GM19099 (cell line): Measurements from ENCODE around the gene DCAF16.

ENCODE experiments used
- POLR2A ChIP-seq: IDR thresholded peaks from 3 replicates; pipeline ENCODE4 v1.6.1; 2011; ENCODE audit warnings: low read depth; ENCODE audit not compliant: insufficient read length; ENCODE audit errors: extremely low read depth

The DCAF16 gene

DNA sequence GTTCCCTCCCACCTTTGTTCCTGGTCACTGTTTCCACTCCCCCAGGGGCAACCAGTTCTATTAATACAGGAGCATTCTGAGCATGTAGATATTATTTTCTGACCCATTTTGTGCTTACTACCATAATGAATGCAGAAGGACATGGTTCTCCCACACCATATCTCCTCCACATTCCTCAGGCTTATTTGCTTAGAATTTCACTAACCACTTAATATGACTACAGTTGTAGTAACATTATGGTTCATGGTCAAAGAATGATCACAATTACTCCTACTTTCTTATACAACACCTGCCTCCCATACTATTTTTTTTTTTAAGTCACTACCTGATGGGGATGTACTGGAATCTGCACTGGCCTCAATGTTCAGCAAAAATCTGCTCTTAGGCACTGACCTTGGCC, 21.6 kb downstream of the DCAF16 start:
- no peak for TF ChIP-seq POLR2A

DNA sequence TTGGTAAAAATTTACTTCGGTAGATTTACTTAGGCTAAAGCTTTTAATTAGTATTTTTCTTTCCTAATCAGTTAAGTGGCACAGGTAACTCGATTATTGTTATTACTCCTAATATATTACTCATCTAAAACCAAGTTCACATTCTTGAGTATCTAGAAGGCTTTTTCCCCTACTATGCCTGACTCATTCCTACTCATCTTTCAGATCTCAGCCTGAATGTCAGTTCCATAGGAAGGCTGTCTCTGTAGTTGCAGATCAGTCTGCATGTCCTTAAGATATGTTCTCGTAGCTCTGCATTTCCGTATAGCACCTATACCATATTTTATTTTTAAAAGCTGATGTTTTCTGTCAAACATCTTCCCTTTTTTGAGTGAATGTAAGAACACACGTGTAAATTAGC, 23.2 kb downstream of the DCAF16 start:
- no peak for TF ChIP-seq POLR2A

DNA sequence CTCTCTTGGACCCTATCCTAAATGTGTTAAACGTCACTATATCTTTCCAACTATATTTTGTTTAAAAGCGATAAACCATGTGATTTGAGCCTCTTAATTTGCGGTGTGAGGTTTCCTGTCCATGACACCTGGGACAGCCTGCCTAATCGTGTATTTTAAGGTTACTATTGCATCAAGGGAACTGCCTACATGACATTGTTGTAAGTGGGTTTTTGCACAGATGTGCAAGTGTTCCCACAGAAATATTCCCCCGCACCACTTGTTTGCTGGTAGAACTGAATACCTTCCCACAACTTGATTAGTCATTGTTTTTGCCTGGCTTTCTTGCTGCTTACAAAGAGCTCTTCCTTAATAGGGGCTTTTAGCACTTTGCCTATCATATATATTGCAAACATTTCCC, 24.0 kb downstream of the DCAF16 start:
- no peak for TF ChIP-seq POLR2A

DNA sequence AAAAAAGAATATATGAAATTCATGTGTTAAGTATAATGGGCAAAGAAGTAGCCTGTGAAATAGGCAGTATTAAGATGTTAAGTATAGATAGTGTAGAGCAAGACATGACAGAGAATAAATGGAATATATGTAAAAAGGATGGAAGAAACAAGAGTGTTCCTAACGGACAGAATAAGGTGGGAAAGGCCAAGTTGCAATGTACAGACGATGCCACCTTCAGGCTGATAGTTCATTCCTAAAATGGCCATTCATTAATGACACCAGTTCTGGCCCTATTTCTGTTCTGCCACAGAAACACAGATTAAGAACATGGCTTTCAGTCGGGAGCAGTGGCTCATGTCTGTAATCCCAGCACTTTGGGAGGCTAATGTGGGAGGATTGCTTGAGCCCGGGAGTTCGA, 24.7 kb downstream of the DCAF16 start:
- no peak for TF ChIP-seq POLR2A

DNA sequence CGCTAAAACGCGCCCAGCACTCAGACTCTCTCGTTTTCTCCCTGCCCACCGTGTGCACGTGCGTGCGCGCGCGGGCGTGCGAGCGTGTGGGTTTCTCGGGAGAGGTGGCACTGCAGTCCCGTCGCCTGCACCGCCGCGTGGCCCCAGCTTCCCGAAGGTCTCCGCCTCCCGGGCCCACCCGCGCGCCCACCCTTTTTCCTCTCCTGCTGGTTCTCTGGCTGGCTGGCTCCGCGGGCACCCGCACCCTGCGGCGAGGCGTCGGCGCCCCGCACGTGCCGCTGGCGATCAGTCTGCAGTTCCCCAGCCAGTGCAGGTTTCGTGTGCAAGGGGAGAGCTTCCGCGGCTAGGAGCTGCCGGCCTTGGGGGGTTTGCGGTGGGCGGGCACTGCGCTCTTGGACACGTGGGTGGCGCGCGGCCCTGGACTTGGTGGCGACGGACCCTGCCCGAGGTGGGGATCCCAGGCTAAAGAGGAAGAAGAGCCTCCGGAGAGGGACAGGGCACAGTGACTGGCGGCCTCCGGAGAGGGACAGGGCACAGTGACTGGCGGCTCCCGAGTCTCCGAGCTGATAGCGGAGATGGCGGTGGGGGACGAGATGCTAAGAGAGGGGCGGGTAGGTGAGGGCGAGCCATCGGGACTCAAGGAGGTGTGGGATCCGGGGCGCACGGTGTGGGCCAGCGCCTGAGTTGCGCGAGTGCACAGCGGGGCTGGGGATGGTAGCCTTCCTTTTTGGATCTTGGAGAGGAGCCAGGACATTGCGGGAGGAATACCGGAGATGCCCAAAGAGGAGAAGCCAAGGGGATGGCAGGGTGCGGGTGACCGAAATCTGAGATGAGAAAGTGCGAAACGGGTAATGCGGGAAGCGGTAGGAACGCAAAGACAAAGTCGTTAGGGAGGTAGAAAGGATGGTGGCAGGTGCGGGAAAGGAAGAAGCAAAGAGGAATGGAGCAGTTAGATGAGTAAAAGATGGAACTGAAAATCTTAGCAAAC, 29.0 kb downstream of the DCAF16 start, which contains the start of gene FAM184B:
Gene FAM184B, minus strand, starts transcription at position 322 of the 988 bp plus-strand sequence. CDS start 322 bp downstream, outside the sequence.
- TF ChIP-seq POLR2A: no peak

DNA sequence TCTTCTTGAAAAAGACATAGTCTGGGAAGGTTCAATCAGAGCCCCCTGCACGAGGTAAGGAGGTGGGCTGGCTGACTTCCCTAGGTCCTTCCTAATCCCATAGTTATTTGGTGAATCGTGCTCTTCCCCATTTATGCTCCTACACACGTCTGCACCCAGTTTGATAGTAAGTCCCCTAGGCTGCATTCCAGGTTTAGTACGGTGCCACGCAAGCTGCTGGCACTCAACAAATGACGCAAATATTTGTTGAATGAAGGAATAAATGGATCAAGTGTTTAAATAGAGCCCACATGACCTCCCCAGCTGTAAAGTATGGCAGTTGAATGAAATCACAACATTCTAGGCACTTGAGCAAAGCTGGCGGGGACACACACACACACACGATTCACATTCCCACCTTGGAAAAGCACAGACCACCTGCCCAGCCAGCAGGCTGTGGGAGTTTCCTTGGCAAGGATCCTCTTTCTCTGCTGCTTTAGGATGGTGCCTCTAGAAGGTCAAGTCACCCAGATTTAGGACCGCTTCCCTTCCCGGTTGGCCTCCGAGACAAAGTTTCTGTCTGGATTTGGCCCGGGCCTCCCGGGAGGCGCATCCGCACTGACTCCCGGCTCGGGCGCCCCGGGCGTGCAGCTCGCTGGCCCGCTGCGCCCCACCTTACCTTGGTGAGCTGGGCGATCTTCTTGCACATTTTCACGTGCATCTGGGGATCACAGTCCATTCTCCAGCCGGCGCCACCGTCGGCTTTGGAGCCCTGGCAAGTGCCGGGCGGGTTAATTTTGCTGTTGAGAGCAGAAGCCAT, 29.9 kb downstream of the DCAF16 start:
- TF ChIP-seq POLR2A: no peak

DNA sequence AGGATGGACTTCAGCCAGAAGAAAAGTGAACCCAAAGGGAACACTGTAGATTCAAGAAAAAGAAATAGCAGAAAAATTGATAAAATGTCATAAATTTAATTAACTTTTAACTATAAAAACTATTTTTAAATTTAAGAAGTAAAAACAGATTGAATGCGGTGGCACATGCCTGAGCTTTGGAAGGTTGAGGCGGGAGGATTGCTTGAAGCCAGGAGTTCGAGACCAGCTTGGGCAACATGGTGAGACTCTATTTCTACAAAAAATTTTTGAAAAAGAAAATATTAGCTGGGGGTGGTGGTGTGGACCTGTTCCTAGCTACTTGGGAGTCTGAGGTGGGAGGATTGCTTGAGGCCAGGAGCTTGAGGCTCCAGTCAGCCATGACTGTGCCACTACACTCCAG, 32.1 kb downstream of the DCAF16 start:
- no peak for TF ChIP-seq POLR2A

DNA sequence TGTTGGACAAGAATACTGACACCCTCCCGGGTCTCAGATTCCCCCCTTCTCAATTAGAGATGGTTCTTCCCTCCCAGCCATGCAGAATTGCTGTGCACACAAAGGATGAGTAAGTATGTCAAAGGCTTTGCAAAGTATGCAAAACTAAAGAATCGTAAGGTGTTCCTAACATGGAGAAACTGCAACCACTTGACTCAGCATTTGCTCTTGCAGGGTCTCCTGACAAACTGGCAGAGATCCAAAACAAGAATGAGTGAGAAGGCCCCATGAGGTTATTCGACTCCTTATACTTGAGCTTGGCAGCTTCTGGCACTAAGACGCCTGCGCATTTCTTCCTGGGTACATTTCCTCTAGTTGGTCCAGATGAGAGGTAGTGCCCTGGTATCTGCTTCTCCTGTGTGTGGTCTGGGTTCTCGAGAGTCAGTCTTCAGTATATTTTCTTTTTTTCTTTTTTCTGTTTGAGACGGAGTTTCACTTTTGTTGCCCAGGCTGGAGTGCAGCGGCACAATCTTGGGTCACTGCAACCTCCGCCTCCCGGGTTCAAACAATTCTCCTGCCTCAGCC, 37.3 kb downstream of the DCAF16 start:
- no peak for TF ChIP-seq POLR2A

DNA sequence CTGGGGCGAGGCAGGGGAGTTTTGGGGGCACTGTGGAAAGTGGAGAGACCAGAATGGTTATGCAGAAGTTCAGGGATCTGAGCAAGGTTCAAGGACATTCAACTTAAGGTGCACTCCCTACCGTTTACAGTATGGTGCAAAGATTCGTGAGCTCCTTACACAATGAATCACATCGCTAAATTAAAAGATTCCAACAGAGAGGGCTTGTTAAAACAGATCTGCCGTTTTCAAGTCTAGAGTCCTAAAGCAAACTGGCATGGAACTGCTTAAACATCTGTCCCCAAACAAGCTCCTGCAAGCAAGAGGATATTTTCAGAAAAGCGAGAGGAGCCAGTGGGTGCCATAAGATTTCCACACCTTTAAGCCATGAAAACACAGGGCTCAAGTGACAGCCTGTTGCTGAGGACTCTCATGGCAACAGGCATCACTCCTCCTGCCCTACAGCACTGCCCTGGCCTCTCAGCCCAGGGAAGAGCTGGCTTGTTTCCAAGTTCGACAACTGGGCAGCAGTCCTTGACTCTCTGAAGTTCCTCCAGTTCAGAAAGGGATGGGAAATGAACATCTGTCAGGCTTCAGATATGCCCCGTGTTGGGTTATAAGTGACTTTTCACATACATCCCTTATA, 39.2 kb downstream of the DCAF16 start:
- no peak for TF ChIP-seq POLR2A

DNA sequence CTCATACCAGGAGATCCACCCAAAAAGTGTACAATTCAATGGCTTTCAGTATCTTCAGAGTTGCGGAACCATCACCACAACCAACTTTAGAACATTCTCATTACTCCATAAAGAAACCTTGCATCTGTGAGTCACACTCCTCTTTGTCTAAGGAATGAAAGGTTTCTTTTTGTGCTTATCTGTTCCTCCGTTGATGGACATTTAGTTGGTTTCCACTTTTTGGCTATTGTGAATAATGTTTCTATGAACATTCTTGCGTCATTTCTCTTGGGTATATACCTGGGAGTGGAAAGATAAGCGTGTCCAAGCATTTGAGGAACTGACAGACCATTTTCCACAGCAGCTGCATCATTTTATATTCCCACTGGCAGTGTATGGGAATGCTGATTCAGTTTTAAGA, 39.7 kb downstream of the DCAF16 start:
- no peak for TF ChIP-seq POLR2A

DNA sequence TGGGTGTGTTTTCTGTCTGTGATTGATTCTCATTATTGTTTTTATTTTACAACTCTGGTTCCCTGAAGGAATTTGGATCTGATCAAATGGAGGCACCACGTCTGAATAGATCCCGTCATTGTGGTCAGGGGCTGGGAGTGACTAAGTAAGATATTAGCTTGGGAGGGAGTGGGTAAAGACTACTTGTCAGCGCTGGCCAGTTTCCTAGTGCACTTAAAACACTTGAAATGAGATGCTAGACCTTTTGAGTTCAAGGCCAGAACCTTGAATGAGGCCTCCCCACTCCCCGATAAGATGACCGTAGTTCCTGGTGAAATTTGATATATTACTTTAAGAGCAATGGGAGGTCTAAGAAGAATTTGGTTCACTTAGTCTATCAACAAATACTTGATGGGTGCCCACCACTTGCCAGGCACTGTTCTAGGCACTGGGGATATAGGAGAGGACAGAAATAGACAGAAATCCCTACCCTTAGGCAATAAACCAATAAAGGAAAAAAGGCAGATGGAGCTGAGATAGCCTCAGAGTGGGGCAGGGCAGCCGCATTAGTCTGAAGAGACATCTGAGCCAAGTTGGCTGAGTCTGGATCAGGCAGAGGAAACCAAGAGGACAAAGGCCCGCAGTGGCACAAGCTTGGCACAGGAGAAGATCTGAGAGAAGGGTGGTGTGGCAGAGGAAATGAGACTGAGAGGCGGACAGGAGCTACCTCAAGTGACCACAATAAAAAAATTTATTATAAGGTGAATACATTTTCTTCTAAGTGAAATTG, 41.0 kb downstream of the DCAF16 start:
- TF ChIP-seq POLR2A: no peak

DNA sequence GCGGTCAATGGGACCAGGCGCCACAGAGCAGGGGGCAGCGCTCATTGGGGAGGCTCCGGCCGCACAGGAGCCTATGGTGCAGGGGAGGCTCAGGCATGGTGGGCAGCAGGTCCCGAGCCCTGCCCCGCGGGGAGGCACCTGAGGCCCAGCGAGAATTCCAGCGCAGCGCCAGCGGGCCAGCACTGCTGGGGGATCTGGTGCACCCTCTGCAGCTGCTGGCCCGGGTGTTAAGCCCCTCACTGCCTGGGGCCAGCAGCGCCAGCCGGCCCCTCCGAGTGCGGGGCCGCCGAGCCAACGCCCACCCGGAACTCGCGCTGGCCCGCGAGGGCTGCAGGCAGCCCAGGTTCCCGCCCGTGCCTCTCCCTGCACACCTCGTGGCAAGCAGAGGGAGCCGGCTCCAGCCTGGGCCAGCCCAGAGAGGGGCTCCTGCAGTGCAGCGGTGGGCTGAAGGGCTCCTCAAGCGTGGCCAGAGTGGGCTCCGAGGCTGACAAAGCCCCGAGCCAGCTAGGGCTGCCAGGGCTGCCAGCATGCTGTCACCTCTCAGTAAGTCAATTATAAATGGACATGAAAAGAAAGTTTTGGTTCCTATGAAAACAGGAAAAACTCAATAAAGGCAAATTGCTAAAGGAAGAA, 43.6 kb downstream of the DCAF16 start:
- TF ChIP-seq POLR2A: no peak

DNA sequence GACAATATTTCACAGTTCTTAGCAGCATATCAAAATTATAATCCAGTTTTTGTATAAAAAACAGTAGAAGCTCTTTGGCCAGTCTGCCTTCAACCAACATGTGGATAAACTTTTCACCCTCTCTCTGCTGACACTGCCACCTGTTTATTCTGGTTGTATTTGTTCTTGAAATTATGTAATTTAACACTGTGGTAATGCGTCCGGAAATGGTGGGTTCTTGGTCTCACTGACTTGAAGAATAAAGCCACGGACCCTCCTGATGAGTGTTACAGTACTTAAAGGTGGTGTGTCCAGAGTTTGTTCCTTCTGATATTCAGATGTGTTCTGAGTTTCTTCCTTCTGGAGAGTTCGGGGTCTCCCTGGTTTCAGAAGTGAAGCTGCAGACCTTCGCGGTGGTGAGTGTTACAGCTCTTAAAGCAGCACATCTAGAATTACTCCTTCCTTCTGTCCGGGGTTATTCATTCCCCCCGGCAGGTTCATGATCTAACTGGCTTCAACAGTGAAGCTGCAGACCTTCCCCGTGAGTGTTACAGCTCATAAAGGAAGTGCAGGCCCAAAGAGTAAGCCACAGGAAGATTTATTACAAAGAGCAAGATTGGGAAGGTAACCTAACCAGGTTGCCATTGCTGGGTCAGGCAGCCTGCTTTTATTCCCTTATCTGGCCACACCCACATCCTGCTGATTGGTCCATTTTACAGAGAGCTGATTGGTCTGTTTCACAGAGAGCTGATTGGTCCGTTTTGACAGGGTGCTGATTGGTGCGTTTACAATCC, 44.9 kb downstream of the DCAF16 start:
- TF ChIP-seq POLR2A: no peak

DNA sequence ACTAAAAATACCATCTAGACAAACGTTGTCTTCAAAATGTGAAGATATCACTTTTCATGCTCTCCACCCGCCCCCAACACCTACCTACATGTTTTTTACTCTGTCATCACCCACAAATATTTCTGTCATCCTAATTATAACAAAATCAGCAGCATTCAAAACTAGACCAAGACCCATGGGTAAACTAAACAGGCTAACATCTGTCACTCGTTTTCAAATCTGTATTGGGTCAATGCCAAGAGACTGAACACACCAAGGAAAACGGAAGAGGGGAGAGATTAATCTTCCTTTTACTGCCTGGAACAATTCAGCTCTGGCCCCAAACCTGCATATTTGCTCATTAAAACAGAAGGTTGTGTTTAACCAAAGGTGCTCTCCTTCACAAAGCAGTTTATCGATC, 46.6 kb downstream of the DCAF16 start:
- TF ChIP-seq POLR2A: no peak

DNA sequence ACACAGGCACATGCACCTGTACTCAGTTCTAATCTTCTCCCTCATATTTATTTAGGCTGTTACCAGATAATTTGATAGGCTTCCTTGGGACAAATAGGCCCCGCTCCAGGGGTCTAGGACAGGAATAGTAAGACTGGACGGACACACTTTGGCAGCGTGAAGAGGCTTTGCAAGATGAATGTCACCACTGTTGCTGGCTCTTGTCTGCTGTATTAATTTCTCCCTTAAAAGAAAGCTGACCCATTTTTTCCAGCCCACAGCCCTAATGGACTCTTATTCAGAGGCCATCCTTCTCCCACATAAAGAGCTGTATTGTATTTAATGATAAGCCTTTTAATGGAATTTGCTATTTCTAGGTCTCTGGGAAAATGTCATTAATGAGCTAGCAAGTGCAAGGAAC, 47.1 kb downstream of the DCAF16 start:
- TF ChIP-seq POLR2A: no peak
